8988T (cell line): Measurements from ENCODE around the gene FCSK.
"Not testable (repeated sequence)": the region's sequence is repeated elsewhere in the genome, so short reads cannot be mapped to it uniquely, and the experiment has no call there.

Experiments
- DNase-seq: peaks from one replicate; pipeline ENCODE4 v3.0.0; 2011

Gene FCSK

DNA sequence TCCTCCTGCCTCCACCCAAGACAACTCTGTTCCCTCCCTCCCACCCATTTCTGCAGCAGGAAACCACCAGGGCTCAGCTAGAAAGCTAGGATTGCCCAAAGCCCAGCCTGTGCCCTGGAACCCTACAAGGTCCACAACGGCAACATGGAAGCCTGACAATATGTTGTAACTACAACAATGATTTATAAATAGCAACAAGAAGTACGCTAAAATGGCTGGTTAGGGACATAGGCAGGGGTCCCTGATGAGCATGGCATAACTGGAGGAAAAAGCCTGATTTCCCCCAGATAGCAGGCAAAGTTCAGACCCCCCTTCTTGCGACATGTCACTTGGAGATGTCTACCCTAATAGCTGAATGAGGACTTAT, 22.1 kb upstream of the FCSK start:
- DNase-seq: no peak

DNA sequence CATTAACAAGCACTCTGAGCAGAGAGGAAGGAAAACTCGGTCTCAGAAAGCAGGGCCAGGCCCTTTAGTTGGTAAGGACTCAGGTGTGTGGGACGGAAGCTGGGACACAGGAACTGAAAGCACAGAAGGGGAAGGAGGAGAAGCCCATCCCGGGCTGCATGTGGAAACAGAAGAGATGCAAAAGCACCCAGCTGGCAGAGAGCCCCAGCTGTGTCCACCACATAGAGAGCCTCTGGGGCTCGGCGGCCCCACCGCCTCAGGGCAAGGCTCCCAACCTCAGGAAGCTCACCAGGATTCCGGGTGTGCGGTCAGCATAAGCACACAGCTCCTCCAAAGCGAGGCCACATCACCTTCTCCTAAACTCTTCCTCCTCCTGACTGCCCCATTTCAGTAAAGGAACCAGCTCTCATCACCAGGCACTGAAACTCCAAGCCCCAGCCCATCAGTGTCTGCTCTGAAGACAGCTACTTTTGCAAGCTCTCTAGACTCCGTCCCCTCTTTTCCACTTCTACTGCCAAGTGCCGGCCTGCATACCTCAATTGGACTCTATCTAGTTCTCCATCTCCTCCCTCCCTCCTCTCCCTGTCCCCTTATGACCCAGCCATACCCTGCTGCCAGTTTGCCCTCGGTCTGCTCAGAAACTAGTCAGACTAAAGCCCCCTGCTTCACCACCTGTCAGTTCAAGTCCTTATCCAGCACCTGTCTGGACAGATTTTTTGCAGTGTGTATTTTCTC, 21.5 kb upstream of the FCSK start:
- no peak for DNase-seq

DNA sequence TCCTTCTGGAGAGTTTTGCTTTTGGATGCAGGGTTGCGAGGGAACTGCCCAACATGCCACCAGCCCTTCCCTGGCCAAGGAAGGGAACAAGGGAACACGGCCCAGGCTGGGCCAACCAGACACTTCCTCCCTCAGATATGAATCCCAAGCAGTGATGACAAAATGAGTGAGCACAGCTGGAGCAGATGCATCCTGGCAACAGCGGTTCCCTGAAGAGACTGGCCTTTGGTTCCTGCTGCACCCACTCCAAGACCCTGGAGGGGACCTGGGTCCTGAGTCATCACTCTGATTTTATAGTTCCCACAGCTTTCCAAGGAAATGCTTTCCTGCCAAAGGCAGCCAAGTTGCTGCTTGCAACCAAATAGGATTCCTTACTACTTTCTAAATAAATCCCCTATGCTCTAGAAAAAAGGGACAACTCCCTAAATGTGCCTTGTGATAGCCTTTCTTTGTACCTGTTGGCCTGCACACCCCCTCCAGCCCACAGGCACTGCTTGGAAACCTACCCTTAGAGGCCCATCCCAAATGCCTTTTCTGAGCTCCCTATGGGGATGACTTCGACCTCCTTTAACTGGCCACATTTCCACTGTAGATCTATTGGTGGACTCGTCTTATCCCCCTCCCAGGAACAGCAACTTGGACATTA, 20.8 kb upstream of the FCSK start:
- DNase-seq: no peak

DNA sequence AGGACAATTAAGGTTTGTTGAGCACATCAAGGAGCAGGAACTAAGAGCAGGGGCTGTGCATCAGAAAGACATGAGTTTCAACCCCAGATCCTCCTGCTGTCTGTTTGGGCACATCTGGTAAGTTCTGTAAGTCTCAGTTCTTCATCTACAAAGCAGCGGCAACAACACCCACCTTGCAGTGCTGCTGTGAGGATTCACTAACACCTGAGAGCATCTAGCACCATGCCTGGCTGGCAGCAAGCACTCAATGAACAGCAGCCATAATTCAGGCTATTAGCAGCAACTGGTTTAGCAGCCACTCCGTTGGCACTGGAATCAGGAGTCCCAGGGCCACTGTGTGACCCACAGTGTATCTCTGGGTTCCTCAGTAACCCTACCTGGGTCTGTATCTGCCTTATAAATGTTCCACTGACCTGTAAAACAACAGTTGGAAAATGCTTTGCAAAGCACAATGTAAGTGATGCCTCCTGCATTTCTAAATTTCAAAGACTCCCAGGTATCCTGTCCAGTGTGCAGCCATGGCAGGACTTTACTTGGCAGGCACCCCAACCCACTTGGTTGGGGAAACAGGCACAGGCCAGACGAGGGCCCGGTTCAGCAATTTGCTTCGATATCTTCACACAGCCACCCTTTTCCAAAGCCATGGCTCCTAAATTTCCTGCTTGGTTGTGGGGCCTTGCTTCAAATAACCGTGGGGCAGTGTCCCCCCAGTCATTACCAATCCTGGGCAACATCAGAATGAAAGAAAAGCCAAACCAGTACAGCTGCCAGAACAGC, 19.7 kb upstream of the FCSK start:
- no peak for DNase-seq

DNA sequence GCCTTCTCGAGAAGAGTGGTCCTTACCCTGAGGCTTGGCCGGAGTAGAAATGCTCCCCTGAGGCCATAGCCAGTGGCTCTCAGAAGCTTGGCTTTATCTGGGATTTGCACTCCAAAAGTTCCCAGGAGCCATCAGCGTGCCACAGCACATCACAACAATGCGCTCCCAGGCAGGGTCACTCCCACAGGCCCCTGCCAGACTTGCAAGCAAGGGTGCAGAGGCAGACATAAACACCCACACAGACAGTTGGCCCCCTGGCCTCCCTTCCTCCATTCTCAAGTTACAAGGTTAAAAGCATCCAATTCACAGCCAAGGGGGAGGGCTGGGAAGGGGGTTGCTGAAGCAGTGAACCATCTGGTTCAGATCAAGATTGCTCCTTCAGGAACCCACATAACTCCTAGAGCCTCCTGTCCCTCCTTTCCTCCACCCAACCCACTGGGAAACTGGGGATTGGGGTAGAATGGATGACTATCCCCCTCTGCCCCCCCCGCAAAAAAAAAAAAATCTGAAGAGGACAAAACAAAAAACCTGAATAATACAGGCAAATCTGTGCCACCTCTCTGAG, 17.3 kb upstream of the FCSK start:
- DNase-seq: no peak

DNA sequence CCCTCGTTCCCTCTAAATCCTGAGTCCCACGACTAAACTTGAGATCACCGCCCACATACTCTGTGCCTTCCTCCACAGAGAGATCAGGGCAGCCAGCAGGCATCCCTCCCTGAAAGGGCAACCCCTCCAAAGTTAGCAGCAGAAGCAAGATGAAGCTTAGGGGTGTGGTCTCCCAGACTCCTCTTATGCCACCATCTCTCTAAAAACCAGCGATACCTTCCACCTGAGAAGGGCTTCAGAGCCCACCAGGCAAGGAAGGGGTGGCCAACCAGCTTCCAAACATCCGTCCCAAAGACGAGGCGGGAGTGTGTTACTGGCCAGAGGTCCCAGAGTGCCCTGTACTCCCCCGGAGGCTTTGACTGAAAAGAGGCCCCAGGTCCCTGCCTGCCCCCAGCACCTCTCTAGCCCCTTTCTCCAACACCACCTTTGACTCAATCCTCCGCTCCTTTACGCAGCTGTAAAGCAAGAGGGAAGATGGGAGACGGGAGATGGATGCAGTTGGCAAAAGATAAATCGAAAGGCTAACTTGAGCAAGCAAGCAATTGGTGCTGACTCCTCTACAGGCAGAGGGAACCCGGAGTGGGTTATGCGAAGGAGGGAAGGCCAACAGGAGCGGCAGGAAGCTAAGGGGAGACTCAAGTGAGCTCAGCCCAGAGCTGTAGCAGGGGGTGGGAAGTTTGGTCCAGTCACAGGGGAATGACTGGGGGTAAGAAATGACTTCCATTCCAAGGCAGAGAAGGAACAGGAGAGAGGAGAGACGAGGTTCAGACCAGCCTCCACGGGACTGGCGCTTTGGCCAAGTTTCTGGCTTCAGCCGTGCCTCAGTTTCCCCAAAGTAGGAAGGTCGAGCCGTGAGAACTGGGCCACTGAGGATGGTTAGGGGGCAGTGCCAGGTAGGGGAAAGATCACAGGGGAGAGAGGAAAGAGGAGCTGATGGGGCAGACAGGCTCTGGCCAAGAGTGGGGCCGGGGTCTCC, 16.5 kb upstream of the FCSK start:
- DNase-seq: peak; percentile 69

DNA sequence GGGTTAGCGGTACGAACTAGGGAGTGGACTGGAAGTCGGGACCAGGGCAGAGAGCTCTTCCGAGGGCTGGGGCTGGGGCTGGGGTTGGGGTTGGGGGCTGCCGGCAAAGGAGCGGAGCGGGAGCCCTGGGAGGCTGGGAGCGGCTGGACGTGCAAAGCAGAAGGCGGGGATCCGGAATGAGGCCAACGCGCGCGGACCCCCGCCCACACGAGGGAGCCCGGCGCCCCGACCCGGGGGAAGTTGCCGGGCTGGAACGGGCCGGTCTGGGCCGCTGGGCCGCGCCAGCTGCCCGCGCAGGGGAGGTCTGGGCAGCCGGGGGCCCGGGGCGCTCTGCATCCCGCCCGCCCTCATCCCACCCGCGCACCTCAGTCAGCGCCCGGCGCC, 15.8 kb upstream of the FCSK start:
- peak; percentile 64 for DNase-seq

DNA sequence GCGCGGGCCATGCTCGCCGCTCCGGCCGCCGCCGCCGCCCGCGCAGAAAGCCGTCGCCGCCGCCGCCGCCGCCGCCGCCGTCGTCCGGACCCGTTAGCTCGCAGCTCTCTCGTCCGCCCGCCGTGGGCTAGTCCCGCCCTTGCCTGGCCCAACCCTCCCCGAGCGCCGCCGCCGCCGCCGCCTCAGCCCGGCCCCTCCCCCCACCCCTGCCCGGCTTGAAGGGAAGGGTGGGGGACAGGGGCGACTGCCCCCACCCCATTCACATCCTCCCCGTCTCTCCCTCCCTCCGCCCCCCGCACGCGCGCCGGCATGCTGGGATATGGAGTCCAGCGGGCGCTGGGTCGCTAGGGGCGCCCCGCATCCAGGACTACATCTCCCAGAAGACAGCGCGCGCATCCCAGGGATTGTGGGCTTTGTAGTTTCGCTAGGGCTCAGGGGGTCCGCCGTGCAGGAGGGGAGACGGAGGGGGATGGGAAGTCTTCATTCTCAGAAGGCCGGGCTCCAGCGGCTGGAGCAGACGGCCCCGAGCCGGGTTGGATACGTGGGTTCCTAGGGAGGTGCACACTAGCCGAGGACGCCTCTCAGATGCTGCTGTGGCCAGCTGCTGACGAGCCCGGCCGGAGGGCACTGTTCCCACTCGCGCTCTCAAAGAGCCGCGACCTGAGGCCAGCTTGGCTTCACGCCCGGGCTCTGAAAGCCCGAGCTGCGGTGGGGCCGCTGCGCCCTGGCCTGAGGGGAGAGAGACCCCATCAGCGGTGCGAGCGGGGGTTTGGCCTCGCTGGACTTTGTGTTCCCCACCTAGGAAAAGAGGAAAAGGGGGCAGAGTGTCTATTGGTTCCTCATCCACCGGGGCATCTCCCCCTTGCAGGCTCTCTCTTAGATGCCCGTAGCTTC, 15.2 kb upstream of the FCSK start, which contains the start of gene ST3GAL2:
ST3GAL2 (minus strand) TSS at position 132 of the 894 bp plus-strand sequence. CDS start 40,570 bp downstream, outside the sequence.
- DNase-seq: peak; percentile 97

DNA sequence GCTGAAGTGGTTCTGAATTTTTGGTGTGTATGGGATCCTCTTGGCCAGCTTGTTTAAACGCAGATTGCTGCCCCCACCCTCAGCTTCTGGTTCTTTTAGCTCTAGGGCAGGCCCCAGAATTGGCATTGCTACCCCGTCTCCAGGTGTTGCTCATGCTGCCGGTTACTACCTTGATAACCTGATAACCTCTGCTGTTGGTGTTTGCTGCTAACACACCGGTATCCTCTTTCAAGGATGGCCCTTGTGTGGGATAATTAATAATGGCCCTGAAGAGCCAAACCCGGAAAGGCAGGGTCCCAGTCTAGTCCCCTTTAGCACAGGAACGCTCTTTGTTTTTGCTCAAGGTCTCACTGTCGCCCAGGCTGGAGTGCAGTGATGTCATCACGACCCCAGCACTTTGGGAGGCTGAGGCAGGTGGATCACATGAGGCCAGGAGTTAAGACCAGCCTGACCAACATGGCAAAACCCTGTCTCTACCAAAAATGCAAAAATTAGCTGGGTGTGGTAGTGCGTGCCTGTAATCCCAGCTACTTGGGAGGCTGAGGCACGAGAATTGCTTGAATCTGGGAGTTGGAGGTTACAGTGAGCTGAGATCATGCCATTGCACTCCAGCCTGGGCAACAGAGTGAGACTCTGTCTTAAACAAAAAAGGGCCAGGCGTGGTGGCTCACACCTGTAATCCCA, 14.2 kb upstream of the FCSK start:
- DNase-seq: no peak

DNA sequence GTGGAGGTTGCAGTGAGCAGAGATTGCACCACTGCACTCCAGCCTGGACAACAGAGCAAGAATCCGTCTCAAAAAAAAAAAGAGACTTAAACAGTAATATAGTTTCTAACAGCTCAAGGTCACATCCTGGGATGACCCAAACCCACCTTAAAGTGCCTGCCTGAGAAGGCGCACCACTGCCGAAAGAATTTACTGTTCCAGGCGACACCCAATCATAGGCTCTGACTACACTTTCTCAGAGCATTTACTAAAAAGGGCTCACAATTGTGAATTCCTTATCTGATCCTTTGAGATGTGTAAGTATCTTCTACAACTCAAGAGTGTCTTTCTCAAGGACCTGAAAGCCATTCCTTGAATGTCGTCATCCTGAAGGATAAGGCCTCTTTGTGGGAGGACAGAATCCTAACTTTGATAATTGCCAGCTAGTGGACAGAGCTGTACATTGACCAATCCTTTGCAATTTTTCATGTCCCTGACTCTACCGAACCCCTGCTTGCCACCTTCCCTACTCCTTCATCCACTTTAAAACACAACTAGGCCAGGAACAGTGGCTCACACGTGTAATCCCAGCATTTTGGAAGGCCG, 12.9 kb upstream of the FCSK start:
- DNase-seq: no peak

DNA sequence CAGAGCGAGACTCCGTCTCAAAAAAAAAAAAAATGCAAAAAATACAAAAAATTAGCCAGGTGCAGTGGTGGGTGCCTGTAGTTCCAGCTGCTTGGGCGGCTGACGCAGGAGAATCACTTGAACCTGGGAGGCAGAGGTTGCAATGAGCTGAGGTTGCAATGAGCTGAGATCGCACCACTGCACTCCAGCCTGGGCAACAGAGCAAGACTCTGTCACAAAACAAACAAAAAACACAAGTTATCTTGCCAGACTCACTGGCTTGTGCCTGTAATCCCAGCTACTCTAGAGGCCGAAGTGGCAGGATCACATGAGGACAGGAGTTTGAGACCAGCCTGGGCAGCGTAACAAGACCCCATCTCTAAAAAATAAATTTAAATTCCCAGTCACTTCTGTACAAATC, 12.1 kb upstream of the FCSK start:
- no peak for DNase-seq

DNA sequence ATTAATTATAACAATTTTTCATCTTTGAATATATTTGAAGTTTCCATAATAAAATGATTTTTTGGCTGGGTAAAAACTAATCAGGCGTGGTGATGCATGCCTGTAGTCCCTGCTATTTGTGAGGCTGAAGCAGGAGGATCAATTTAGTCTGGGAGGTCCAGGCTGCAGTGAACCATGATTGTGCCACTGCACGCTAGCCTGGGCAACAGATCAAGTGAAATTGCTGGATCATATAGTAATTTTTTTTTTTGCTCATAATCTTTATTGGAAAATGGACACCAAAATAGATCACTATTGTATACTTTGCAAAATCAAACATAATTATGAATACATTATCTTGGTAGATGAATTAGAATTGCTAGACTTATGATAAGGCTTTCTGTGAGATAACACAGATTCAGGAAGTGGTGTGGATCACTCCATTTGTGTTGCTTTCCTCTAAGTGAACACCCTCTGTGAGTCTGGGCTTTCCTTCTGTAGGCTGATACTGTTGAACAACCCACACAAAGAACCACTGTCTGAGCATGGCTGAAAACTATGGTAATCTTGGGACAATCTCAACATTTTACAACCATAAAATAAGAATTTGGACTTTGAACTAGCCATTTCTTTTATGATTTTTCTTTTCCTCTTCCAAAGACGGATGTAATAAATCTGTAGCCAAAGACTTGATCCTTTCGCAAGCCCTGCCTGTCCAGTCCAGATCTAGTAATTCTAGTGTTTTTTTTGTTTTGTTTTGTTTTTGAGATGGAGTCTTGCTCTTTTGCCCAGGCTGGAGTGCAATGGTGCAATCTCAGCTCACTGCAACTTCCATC, 9.9 kb upstream of the FCSK start:
- DNase-seq: no peak

DNA sequence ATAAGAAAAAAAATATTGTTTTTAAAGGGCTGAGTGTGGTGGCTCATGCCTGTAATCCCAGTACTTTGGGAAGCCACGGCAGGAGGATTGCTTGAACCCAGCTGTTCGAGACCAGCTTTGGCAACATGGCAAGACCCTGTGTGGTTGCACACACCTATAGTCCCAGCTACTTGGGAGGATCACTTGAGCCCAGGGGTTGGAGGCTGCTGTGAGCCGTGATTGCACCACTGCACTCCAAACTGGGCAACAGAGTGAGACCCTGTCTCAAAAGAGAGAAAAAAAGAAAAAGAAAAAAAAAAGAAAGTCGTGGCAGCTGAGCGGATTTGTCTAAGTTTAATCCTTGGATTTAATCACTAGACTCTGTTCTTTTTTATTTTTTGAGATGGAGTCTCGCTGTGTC, 6.3 kb upstream of the FCSK start:
- DNase-seq: no peak

DNA sequence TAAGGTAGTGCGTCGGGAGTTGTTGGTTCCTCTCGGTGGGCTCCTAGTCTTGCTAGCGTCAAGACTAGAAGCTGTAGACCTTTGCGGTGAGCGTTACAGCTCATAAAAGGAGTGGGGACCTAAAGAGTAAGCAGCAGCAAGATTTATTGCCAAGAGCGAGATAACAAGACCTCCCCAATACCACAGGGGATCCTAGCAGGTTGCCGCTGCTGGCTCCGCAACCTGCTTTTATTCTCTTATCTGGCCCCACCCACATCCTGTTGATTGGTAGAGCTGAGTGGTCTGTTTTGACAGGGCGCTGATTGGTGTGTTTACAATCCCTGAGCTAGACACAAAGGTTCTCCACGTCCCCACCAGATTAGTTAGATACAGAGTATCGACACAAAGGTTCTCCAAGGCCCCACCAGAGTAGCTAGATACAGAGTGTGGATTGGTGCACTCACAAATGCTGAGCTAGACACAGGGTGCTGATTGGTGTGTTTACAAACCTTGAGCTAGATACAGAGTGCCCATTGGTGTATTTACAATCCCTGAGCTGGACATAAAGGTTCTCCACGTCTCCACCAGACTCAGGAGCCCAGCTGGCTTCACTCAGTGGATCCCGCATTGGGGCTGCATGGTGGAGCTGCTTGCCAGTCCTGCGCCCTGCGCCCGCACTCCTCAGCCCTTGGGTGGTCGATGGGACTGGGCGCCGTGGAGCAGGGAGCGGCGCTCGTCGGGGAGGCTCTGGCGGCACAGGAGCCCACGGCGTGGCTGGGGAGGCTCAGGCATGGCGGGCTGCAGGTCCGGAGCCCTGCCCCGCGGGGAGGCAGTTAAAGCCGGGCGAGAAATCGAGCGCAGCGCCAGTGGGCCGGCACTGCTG, 4.0 kb upstream of the FCSK start:
- DNase-seq: not testable (repeated sequence)

DNA sequence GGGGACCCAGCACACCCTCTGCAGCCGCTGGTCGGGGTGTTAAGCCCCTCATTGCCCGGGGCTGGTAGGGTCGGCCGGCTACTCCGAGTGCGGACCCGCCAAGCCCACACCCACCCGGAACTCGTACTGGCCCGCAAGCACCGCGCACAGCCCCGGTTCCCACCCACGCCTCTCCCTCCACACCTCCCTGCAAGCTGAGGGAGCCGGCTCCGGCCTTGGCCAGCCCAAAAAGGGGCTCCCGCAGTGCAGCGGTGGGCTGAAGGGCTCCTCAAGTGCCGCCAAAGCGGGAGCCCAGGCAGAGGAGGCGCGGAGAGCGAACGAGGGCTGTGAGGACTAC, 3.4 kb upstream of the FCSK start:
- DNase-seq: not testable (repeated sequence)

DNA sequence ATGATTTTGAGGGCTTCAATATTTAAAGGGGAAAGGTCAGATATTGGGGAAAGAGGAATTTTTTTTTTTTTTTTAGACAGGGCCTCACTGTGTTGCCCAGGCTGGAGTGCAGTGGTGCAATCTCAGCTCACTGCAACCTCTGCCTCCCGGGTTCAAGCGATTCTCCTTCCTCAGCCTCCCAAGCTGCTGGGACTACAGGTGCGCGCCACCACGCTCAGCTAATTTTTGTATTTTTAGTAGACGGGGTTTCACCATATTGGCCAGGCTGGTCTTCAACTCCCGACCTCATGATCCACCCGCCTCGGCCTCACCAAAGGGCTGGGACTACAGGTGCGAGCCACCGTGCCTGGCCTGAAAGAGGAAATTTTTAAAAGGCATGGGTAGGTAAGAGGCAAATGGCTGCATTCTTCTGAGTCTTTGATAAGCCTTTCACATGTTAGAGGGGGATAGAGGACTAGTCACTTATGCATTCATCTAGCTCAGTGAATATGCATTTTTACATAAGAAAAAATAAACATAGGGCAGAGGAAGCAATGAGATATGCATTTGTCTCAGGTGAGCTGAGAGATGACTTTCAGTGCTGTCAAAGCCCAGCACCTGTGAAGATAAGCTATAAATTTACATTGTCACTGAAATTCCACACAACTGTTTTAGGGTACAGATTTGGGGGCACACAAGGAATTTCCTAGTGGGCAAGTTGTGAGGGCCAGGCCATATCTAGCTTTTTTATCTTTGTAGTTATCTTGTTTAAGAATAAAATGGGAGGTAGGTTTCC, 1.1 kb upstream of the FCSK start:
- DNase-seq: no peak

DNA sequence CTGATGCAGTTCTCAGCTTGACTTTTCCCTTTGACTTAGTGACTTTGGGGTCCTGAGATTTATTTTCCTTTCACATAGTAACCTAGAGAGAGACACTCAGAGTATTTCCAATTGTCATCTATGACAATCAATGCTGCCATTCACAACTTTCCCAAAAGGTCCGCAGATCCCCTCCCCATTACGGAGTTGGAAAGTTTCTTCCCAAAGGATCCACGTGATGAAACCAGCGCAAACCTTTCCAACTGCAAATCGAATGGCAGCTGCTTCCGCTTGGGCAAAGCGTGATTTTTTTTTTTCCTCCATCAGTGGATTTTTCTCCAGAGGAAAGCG, 538 bp upstream of the FCSK start:
- DNase-seq: no peak

DNA sequence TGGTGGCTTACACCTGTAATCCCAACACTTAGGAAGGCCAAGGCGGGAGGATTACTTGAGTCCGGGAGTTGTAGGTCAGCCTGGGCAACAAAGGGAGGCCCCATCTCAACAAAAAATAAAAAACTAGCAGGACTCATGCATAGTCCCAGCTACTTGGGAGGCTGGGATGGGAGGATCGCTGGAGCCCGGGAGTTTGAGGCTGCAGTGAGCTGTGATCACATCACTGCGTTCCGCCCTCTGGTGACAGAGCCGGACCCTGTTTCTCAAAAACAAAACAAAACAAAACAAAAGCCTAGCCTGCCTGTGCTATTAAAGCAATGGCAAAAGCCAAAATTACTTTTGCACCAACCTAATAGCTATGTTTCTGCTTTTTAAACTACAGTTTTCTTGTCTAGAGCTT, 1.5 kb downstream of the FCSK start:
- DNase-seq: no peak
